HEK293 (cell line): ENCODE measurements around the gene SALL1.

Source experiments
- BCL6B ChIP-seq: fragments of 450-650 bp; formaldehyde crosslinking; IDR thresholded peaks from 2 replicates; pipeline ENCODE4 v1.5.1; 2017; ENCODE audit warnings: missing biosample characterization, missing genetic modification characterization
- CTCF ChIP-seq: fragments of 450-650 bp; formaldehyde crosslinking; IDR thresholded peaks from 2 replicates; pipeline ENCODE4 v1.5.1; 2016; ENCODE audit warnings: missing biosample characterization, missing genetic modification characterization
- KLF10 ChIP-seq: fragments of 450-650 bp; IDR thresholded peaks from 2 replicates; pipeline ENCODE4 v1.5.1; 2018; ENCODE audit warnings: missing biosample characterization, mild to moderate bottlenecking, missing genetic modification characterization
- REST ChIP-seq: fragments of 450-650 bp; formaldehyde crosslinking; IDR thresholded peaks from 2 replicates; pipeline ENCODE4 v1.5.1; 2016; ENCODE audit warnings: missing biosample characterization, missing genetic modification characterization
- TCF7L2 ChIP-seq: IDR thresholded peaks from 2 replicates; pipeline ENCODE4 v1.6.1; 2011; ENCODE audit warnings: low read depth, mild to moderate bottlenecking, inconsistent platforms, low read length, moderate library complexity, borderline replicate concordance
- ZBTB7A ChIP-seq: fragments of 450-650 bp; formaldehyde crosslinking; IDR thresholded peaks from 2 replicates; pipeline ENCODE4 v1.5.1; 2016; ENCODE audit warnings: low read depth, missing biosample characterization, missing genetic modification characterization
- ZNF148 ChIP-seq: fragments of 450-650 bp; formaldehyde crosslinking; IDR thresholded peaks from 2 replicates; pipeline ENCODE4 v1.5.0; 2017; ENCODE audit warnings: missing biosample characterization, missing genetic modification characterization, borderline replicate concordance
- ZNF169 ChIP-seq: fragments of 450-650 bp; formaldehyde crosslinking; IDR thresholded peaks from 2 replicates; pipeline ENCODE4 v1.5.1; 2016; ENCODE audit warnings: missing biosample characterization, missing genetic modification characterization
- ZNF223 ChIP-seq: fragments of 450-650 bp; formaldehyde crosslinking; IDR thresholded peaks from 2 replicates; pipeline ENCODE4 v1.5.1; 2016; ENCODE audit warnings: missing biosample characterization, missing genetic modification characterization
- ZNF274 ChIP-seq, 2 experiments: fragments of 200-500 bp in 1 of 2; fragments of 450-650 bp in 1 of 2; sonication (Bioruptor generic) in 1 of 2; formaldehyde crosslinking in 1 of 2; IDR thresholded peaks; 2 replicates each; pipeline versions ENCODE4 v1.5.1 to v1.6.1; 2014 to 2016; ENCODE audit warnings: borderline replicate concordance in 1 of 2, inconsistent platforms in 1 of 2, low read length in 1 of 2, missing biosample characterization in 1 of 2, missing genetic modification characterization in 1 of 2
- ZNF311 ChIP-seq: fragments of 450-650 bp; formaldehyde crosslinking; IDR thresholded peaks from 2 replicates; pipeline ENCODE4 v1.5.1; 2017; ENCODE audit warnings: missing biosample characterization, missing genetic modification characterization, borderline replicate concordance
- ZNF626 ChIP-seq: fragments of 450-650 bp; sonication (Bioruptor Pico); formaldehyde crosslinking; IDR thresholded peaks from 2 replicates; pipeline ENCODE4 v1.5.1; 2018; ENCODE audit warnings: missing biosample characterization, missing genetic modification characterization, inconsistent platforms
- ZNF768 ChIP-seq: fragments of 450-650 bp; formaldehyde crosslinking; IDR thresholded peaks from 2 replicates; pipeline ENCODE4 v1.5.1; 2018; ENCODE audit warnings: missing biosample characterization, mild to moderate bottlenecking, missing genetic modification characterization
- ZNF843 ChIP-seq: fragments of 450-650 bp; formaldehyde crosslinking; IDR thresholded peaks from 2 replicates; pipeline ENCODE4 v1.5.1; 2016; ENCODE audit warnings: missing biosample characterization, missing genetic modification characterization

- TF ChIP-seq CTCF (tag by site-specific recombination): no peak
- no peak for TF ChIP-seq ZNF843 (tag by site-specific recombination)
- TF ChIP-seq ZNF626 (tag by site-specific recombination): no peak
- TF ChIP-seq ZNF223 (tag by site-specific recombination): no peak
- no peak for TF ChIP-seq ZNF274 (IDR thresholded peaks at IDR 0.05; ENCODE audit: low read length)
- no peak for TF ChIP-seq ZNF274 (tag by site-specific recombination; IDR thresholded peaks at IDR 0.05; ENCODE audit: borderline replicate concordance)
- TF ChIP-seq KLF10 (tag by site-specific recombination): no peak
- no peak for TF ChIP-seq ZNF311 (tag by site-specific recombination)
- no peak for TF ChIP-seq REST (tag by site-specific recombination)
- no peak for TF ChIP-seq BCL6B (tag by site-specific recombination)
- TF ChIP-seq ZBTB7A (tag by site-specific recombination): no peak
- TF ChIP-seq TCF7L2: no peak
- TF ChIP-seq ZNF148 (tag by site-specific recombination): no peak
- TF ChIP-seq ZNF169 (tag by site-specific recombination): no peak
- TF ChIP-seq ZNF768 (tag by site-specific recombination): no peak
Observed at GRCh38 chr16:51116353-51116752, 34.7 kb downstream of the SALL1 start.
